HG03460 (cell line): ENCODE data around the gene KCNA4.
"Not testable (repeated sequence)": the region's sequence is repeated elsewhere in the genome, so short reads cannot be mapped to it uniquely, and the experiment has no call there.

Experiments
- ATAC-seq: cut with Tn5 transposase; IDR thresholded peaks from one replicate; pipeline ENCODE4 v1.9.1; 2021; ENCODE audit not compliant: unreplicated experiment

Gene KCNA4

DNA sequence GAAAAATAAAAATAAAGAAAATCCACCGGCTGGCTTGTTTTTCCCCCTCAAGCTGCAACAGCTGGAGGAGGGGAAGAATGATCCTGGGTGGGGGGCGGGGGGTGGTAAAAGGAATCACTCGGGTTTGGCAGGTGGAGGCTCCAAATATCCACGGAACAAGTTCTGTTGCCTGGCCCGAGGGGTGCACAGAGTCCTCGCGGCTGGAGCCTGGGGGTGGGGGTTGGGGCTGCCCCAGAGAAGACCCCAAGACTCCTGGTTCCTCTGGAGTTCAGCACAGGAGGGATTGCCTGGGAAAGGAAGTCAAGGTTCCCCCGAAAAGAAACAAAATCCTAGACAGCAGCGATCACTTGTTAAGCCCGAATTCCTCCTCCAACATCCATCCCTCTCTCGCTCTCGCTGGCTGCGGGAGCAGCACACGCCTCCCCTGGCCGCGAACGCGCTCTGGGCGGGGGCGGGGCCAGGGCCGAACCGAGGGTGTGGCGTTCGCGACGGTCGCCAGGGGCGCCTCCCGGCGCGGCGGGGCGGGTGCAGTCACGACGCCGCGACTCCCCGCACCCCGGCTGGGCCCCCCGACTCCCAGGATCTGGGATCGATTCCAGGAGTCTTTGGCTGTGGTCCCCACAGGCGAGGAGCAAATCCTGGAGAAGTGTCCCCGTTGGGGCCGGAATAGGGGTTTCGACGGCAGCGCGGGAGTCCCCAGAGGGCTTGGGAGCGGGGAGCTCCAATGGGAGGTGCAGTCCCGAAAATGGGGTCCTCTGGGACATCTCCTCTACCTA, at the start of gene KCNA4:
TSS of gene KCNA4 (minus strand) at position 443 of the 776 bp plus-strand sequence. CDS start 4,352 bp downstream, outside the sequence.
- no peak for ATAC-seq

DNA sequence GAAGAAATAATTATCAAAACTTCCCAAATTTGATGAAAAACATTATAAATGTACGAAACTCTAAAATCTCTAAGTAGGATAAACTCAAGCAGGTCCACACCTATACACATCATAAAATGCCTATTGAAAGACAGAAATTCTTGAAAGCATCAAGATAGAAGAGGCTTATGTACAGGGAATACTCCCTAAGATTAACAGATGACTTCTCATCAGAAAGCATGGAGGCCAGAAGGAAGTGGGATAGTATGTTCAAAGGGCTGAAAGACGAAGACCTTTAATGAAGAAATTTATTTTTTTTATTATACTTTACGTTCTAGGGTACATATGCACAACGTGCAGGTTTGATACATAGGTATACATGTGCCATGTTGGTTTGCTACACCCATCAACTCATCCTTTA, 45.3 kb upstream of the KCNA4 start:
- no peak for ATAC-seq

DNA sequence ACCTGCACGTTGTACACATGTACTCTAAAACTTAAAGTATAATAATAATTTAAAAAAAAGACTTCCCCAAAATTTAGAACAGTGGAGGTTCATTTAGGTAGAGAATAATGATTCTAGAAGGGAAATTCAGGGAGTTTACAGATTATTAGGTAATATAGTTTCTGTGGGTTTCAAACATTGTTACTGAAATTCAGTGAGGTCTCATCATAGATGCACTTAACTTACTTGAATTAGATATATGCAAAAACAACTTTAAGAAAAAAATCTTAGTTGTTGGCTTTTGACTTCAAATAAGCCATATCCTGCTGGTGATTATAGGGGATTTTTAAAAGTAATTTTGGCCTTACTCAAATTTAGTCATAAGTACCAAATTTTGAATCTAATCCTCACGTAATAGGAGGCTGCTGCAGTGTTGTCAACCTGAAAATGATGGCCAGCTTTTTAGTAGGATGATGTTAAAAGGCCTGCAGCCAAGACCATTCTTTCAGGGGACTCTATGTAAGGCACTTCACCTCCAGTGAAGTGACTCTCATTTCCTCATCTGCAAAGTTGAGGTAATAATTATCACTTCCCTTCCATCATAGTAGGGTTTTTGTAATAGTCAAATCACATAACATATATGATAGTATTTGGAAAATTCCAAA, 42.5 kb upstream of the KCNA4 start:
- ATAC-seq = no peak

DNA sequence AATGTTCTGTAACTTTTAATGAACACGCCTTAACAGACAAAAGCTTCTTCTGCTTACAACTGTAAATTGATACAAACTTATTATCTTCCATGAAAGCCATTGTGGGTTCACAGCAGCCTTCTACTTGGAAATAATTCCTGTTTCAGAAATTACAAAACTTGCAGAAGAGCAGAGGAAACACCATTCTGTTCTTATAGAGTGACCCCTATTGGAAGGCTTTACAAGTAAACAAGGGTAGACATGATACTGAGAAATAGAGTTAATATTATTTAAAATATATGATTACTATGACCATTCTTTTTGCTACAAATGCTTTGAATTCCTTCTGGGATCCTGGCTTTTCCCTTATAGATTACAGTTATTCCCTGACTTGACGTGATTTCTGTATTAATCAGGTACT, 32.4 kb upstream of the KCNA4 start:
- no peak for ATAC-seq

DNA sequence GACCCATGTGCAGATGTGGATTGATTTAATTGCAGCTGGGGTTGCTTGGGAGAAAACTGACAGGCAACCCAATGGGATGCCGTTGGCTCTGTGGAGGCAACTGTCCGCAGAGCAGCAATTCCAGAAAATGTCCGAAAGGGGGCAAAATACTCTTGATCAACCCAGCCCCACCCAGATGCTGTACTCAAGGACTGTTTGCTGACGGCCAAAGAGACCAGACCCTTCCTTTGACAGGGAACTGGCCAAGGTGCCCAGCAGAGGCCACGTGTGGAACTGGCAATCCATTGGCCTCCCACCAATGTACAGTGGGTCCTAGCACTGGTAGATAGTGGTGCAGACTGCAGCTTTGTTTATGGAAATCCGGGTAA, 29.7 kb upstream of the KCNA4 start:
- ATAC-seq = no peak

DNA sequence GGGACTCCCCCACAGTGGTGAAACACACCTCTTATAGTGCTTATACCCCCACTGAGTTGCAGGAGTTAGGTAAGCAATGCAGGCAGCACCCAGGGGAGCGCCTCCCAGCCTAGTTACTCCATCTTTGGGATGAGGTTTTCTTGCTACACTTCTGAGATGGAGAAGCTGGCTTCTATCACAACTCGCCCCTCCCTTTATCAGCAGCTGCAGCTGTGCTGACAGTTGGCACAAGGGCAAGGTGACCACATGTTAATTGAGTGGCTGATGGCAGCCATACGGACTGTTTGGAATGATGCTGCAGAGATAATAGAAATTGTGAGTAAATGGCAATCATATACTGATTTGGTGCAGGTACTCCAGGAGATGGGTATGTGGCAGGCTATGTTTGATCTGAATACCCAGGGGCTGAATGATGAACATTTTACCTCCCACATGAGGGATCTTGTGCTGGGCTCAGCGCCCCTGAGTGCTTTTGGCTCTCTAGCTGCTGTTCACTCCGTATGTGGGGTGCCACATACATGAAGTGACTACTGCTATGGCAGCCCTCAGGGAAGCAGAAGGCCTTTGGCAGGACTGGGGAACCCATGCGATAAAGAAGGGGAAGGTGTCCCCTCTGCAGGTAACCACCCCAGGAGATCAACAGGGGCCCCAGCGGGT, 29.2 kb upstream of the KCNA4 start:
- no peak for ATAC-seq

DNA sequence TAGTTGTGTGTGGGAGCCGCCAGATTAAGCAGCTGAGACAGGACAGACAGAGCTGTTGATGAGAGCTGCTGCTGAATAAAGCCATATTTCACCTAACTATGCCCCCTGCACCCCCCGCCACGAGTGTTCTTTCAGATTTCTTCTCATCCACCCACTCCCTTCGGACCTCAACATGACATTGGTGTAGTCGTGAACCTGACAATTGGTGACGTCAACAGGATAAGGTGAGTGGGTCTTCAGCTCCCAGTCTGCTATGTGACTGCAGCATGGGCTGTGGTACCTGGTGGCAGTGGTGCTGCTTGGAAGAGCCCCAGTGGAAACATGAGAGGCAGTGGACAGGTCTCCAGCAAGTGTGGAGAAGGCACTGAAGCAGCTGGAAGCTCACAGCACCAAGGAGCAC, 28.3 kb upstream of the KCNA4 start:
- ATAC-seq = no peak

DNA sequence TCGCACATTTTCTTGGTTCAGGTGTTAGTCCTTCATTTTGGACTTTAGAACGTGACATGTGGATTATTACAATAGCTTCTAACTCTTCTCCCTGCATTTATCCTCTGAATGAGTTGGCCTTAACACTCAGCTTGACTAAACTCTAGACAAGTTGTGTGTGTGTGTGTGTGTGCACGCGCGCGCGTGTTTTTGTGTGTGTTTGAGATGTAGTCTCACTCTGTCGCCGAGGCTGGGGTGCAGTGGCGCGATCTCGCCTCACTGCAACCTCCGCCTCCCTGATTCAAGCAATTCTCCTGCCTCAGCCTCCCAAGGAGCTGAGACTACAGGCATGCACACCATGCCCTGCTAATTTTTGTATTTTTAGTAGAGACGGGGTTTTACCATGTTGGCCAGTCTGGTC, 24.3 kb upstream of the KCNA4 start:
- no peak for ATAC-seq

DNA sequence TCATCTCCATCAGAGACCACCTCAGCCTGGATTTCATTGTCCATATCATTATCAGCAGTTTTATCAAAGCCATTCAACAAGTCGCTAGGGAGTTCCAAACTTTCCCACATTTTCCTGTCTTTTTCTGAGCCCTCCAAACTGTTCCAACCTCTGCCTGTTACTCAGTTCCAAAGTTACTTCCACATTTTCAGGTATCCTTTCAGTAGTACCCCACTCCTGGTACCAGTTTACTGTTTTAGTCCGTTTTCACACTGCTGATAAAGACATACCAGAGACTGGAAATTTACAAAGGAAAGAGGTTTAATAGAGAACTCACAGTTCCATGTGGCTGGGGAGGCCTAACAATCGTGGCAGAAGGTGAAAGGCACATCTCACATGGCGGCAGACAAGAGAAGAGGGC, 17.9 kb upstream of the KCNA4 start:
- not testable (repeated sequence) for ATAC-seq

DNA sequence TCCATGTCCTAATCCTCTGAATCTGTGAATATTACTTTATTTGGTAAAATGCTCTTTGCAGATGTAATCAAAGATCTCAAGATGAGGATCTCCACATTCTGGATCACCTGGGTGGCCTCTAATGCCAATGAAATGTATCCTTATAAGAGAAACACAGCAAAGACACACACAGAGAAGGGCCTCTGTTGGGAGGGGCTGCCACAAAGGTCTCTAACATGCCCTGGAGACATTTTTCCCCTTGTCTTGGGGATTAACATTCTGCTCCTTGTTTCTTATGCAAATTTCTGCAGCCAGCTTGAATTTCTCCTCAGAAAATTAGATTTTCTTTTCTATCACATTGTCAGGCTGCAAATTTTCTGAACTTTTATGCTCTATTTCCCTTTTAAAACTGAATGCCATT, 17.3 kb upstream of the KCNA4 start:
- not testable (repeated sequence) for ATAC-seq

DNA sequence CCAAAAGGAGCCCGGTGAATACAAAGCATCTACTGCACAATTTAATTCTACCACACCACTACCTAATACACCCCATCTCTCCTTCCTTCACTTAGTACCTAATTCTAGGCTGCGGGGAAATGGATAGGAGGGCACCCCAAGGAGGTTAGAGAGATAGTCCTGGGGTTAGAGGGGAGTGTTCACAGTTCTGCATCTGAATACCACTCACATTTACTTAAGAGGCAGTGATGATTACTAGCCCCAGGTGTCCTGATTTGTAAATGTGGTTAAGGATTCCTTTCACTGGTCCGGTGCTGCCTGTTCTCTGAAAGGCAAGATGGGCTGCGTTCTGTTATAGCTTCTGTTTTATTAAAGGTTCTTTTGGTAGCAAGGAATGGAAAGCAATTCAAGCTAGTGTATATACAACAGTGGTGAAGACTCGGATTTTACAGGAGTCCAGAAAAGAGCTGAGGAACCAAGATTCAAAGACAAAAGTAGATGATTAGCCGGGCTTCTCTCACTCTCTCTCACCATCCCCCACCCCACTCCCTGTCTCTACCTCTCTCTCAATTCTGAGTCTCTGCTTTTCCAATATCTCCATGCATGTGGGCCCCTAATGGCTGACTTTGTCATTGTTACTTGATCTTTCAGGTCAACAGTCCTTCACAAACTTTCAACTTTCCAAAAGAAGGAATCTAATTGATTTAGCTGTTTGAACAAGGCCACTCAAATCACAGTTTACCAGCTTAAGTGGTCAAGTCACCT, 8.7 kb upstream of the KCNA4 start:
- ATAC-seq = no peak

DNA sequence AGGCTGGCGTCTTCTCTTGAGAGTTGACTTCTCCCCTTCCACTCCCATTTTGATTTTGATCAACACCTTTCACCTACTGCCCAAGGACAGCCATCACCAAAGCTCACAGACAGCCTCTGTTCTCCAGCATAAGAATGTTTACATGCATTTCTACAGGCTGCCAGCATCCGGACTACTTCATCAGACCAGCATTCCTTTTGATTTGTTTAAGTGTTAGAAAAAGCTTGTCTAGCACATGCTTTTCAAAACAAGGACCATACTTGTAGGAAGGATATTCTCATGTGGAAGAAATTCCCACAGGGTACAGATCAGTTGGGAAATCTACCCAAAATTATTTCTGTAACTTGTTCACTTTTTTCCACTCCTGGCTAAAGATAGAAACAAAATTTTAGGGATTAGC, 6.2 kb upstream of the KCNA4 start:
- ATAC-seq = no peak

DNA sequence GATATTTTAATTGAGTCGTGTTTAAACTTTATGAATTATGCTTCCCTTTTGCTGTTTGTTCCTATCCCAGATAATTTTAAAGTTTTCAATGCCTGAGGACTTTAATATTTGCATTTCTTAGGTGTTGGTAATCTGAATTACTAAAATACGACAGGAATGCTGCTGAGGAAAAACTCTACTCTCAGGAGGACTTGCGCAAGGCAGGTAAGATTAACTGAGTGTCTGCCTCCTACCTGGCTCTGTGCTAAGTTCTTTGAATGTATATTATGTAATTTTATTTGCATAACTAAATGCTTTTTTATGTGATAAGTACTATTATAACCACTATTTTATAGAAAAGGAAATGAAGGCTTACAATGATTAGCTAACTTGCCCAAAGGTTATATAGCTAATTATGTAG, 2.7 kb upstream of the KCNA4 start:
- no peak for ATAC-seq

DNA sequence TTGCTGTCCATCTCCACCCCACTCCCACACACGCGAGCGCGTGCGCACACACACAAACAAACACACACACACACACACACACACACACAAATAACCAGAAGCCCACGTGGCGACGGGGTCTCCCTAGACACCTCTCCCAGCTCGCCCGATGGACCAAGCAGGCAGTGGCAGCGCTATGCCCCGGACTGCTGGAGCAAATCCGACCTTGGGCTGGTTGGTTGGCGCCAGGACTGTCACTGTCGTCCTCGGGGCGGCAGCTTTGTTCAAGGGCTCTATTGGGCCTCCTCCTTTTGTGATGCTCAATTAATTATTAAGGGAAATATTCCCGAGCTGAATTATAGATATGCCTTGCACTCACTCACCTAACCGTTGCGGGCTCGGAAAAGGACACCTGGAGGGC, 1.7 kb upstream of the KCNA4 start:
- no peak for ATAC-seq

DNA sequence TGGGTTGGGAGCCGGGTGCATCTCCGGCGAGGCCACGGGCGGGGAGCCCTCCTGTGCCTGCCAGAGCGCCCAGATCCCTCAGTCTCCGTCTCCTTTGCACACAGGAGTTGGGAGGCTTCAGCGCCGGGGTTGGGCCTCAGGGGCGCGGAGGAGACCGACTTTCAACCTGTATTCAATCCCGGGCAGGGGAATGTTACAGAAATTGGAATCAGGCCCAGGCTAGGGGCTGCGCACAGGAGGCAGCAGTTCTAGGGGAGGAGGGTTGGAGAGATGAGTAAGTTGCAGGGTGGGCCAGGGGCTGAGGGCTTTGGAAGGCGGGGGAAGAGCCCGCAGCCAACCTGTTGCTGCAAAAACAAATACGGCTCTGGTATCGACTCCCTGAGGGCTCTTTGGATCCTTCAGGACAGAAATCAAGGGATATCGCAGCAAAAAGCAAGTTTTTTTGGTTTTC, 640 bp upstream of the KCNA4 start:
- ATAC-seq = no peak

DNA sequence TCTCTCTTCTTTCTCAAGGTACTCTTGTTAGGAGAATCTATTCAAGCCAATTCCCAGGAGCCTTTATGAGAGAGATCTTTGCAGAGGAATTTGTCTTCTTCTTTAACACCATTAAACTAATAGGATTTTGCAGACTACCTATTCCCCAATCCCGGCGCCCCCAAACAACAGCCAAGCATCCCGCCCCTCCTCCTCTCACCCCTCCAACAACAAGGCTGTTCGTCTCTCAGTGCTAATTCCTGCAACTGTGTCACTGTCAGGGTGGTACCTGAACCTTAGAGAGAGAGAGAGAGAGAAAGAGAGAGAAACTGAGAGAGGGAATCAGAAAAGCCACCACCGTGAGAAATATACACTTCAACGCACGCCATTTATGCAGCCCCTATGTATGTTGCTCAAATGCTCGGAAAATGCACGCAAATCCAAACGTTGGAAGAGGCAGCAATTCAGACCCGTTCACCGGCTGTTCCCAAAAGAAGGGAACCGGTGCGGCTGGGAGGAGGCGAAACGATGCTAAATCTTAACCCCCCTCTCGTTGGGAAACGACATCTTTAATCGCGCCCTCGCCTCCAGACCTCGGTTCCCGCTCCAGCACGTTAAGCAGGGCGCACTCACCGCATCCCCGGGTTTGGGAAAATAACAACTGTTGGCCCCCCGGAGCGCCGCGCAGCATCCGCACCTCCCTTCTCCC, 961 bp downstream of the KCNA4 start:
- no peak for ATAC-seq

DNA sequence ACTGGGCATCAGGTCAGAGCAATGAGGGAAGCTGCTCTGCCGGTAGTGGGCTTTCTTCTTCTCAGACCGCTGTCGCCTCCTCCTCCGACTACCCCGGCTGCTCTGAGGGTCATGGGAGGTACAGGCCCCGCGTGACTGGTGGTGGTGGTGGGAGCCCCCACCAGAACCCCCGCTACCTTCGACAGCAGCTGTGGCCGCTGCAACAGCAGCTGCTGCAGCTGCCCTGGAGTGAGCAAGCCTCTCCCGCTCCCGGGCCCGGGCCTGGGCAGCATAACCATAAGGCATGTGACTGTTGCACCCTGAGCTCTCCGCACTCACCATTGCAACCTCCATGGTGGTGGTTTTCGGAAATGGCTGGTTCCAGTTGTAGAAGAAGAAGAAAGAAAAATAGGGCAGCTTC, 4.5 kb downstream of the KCNA4 start:
- no peak for ATAC-seq

DNA sequence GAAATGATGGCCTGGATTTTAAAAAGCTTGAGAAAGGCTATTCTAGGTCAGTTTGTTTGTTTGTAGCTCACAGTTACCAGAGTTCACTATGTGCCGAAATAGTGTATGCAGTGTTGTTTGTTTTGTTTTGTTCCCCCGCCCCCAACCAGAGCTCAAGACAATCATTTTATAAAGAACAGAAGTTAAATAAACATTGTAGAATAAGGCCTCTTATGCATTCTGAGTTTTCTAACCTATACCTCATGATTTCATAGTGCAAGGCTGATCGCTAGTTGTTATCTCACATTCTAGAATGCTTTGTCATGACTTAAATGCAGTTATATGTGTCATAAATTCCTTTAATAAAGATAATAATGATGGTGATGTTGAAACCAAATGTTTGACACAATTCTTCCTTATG, 7.8 kb downstream of the KCNA4 start:
- no peak for ATAC-seq

DNA sequence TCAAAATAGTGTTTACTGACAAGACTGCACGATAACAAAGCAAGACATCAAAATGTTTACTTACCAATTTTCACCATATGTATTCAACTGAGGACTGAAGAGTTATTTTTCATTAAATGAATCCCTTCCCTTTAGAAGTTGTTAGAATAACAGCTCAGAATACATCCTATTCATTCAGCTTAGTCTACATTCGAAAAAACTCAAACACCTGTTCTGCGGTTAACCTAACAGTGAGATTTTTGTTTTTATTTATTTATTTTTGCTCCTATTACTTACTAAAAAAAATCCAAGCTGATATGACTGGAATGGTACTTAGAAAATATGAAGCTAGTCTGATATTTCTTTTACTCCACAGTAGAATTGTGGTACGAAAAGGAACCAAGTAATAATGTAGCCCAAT, 10.0 kb downstream of the KCNA4 start:
- no peak for ATAC-seq

DNA sequence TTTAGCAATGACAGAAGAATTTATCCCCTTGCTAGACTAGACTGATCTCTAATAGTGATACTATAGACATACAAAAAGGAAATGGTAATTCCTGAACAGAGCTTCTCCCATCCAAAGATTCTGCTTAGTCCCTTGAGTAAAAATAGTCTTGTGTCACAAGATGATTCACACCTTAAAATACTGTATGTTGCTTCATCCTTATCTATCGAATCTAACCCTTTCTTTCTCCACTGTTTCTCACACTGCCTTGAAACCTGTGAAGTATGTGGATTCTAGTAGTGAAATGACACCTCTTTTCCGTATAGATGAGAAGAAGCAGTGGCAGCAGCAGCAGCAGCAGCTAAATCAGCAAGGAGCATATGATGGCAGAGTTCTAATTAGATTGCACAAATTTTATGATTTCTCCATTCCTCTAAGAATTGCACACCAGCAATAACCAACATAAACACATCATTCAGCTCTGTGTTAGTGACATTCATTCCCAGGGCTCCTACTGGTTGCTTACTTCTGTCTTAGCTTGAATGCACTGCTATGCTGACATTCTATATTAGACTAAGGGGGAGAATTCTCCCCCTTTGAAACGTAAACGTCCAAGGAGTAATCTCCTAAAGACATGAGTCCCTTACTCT, 14.6 kb downstream of the KCNA4 start:
- no peak for ATAC-seq
